ENCODE results near the gene NMNAT3. TPM values are rescaled to one million over a fixed set of nuclear protein-coding genes. Genes with fewer than 3 reads are reported as not detected.

NMNAT3 gene
- total RNA-seq (6.4 TPM), polyA plus RNA-seq (ENCODE audit: insufficient read depth, low read depth, low replicate concordance) (13.8 TPM)
- long read RNA-seq, donor 1, partial matches to known transcripts, result 0 of 3 reads
- long read RNA-seq, donor 1, other reads (novel, unspliced or antisense), result 0 of 3 reads
- long read RNA-seq, donor 2, partial matches to known transcripts, result 0 of 3 reads
- long read RNA-seq, donor 2, other reads (novel, unspliced or antisense), result 0 of 3 reads
- long read RNA-seq, donor 3, result 0 reads
- long read RNA-seq, donor 4, result 0 reads
- long read RNA-seq, donor 5, result 0 reads
- long read RNA-seq, donor 6, result 0 reads
- long read RNA-seq, donor 7, partial matches to known transcripts, result 0 of 6 reads
- long read RNA-seq, donor 7, other reads (novel, unspliced or antisense), result 5 of 6 reads
- long read RNA-seq, donor 8, partial matches to known transcripts, result 0 of 2 reads
- long read RNA-seq, donor 8, other reads (novel, unspliced or antisense), result 0 of 2 reads
- long read RNA-seq, donor 9, result 0 reads
- long read RNA-seq, donor 10, partial matches to known transcripts, result 0 of 1 reads
- long read RNA-seq, donor 10, other reads (novel, unspliced or antisense), result 0 of 1 reads

- Histone ChIP-seq H3K27ac (ENCODE audit: low read depth in 2 of 2, low read length in 2 of 2) (peak within 1 kb of the TSS; percentile 42 to 72), H3K4me1 (ENCODE audit: control insufficient read depth in 2 of 3, insufficient read depth in 2 of 3, low read depth in 1 of 3, low read length in 3 of 3) (peaks cover 0 to 6% (median 0%) of the 10 kb centered on the region in 3 donors), H3K4me3 (ENCODE audit: low read length in 3 of 3) (peak within 1 kb of the TSS; percentile 56 to 75 (median 72)), H3K36me3 (ENCODE audit: control insufficient read depth in 2 of 3, insufficient read depth in 3 of 3, low read length in 3 of 3) (no peaks in the 10 kb centered on the region), H3K27me3 (ENCODE audit: control insufficient read depth, insufficient read depth, low read length) (no peaks in the 10 kb centered on the region), H3K9ac (ENCODE audit: low read length in 3 of 3) (peak within 1 kb of the TSS in 2 of 3 donors; percentile 7 to 65), H3K9me3 (ENCODE audit: control insufficient read depth in 2 of 3, insufficient read depth in 1 of 3, low read length in 3 of 3) (no peaks in the 10 kb centered on the region)
- no peak for TF ChIP-seq CTCF (IDR thresholded peaks at IDR 0.05; ENCODE audit: borderline replicate concordance, extremely low read depth, insufficient read depth)
- no peak for FAIRE-seq
- intact Hi-C loops (cut with DNase I), result no loop called here
- DNase-seq, result peak; percentile 86 to 95 (median 94)
Measured at GRCh38 chr3:139677388-139678155, at the start of gene NMNAT3. NMNAT3 (minus strand) TSS chr3:139677972; CDS start chr3:139627724, 50,248 bp downstream.

DNA sequence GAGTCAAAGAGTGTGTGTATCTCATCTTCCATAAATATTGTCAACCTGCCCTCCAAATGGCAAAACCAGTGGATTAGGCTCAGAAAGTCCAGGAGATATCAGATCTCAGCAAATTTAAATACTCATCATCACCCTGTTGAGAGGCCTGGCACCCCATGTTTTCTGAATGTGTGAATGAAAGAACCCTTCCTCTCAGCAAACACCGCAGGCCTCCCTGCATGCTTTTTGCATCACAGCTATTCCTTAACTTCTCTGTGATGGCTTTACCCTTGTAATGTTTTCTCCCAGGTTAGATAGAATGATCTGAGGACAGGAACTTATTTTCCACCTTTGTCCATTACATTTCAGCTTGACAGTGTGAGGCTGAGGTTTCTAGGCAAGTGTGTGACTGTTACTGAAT, 43.6 kb upstream of the NMNAT3 start:
- H3K27ac ChIP-seq (ENCODE audit: low read depth in 2 of 2, low read length in 2 of 2), result no peak overlapping the region
- no peak for FAIRE-seq
- intact Hi-C loops (cut with DNase I), result no loop called here
- no peak overlapping the region for H3K9ac ChIP-seq (ENCODE audit: low read length in 3 of 3)
- no peak overlapping the region for H3K4me3 ChIP-seq (ENCODE audit: low read length in 3 of 3)
- no peak for DNase-seq
- TF ChIP-seq CTCF (IDR thresholded peaks at IDR 0.05; ENCODE audit: borderline replicate concordance, extremely low read depth, insufficient read depth), result no peak
- H3K27me3 ChIP-seq (ENCODE audit: control insufficient read depth, insufficient read depth, low read length), result no peaks in the 10 kb centered on the region
- H3K36me3 ChIP-seq (ENCODE audit: control insufficient read depth in 2 of 3, insufficient read depth in 3 of 3, low read length in 3 of 3), result no peaks in the 10 kb centered on the region
- H3K9me3 ChIP-seq (ENCODE audit: control insufficient read depth in 2 of 3, insufficient read depth in 1 of 3, low read length in 3 of 3), result no peaks in the 10 kb centered on the region
- H3K4me1 ChIP-seq (ENCODE audit: control insufficient read depth in 2 of 3, insufficient read depth in 2 of 3, low read depth in 1 of 3, low read length in 3 of 3), result no peaks in the 10 kb centered on the region

- Histone ChIP-seq H3K27ac (ENCODE audit: low read depth in 2 of 2, low read length in 2 of 2) (no peak overlapping the region), H3K4me3 (ENCODE audit: low read length in 3 of 3) (no peak overlapping the region), H3K27me3 (ENCODE audit: control insufficient read depth, insufficient read depth, low read length) (no peaks in the 10 kb centered on the region), H3K4me1 (ENCODE audit: control insufficient read depth in 2 of 3, insufficient read depth in 2 of 3, low read depth in 1 of 3, low read length in 3 of 3) (no peaks in the 10 kb centered on the region), H3K36me3 (ENCODE audit: control insufficient read depth in 2 of 3, insufficient read depth in 3 of 3, low read length in 3 of 3) (no peaks in the 10 kb centered on the region), H3K9ac (ENCODE audit: low read length in 3 of 3) (no peak overlapping the region), H3K9me3 (ENCODE audit: control insufficient read depth in 2 of 3, insufficient read depth in 1 of 3, low read length in 3 of 3) (no peaks in the 10 kb centered on the region)
- intact Hi-C loops (cut with DNase I), result no loop called here
- TF ChIP-seq CTCF (IDR thresholded peaks at IDR 0.05; ENCODE audit: borderline replicate concordance, extremely low read depth, insufficient read depth), result peak; percentile 58
- DNase-seq (peak in 4 of 5 donors; percentile 37 to 68 (median 44)), FAIRE-seq (no peak)
Measured at GRCh38 chr3:139718415-139718814, 40.6 kb upstream of the NMNAT3 start.

All from kidney (tissue), 22 donors.